IPS-15b (cell line): ENCODE measurements around the gene RHOU.

Experiments
- H3K27me3 ChIP-seq: one replicate; pipeline ENCODE4 v1.6.1; 2013; ENCODE audit warnings: low read length; ENCODE audit not compliant: control insufficient read depth, insufficient read depth
- H3K36me3 ChIP-seq: one replicate; pipeline ENCODE4 v1.6.1; 2013; ENCODE audit warnings: low read length; ENCODE audit not compliant: control insufficient read depth, insufficient read depth
- H3K4me1 ChIP-seq: one replicate; pipeline ENCODE4 v1.6.1; 2013; ENCODE audit warnings: mild to moderate bottlenecking, low read length; ENCODE audit not compliant: control insufficient read depth, insufficient read depth
- H3K4me3 ChIP-seq: one replicate; pipeline ENCODE4 v1.5.1; 2013; ENCODE audit warnings: low read depth, low read length
- H3K9ac ChIP-seq: one replicate; pipeline ENCODE4 v1.6.1; 2013; ENCODE audit warnings: low read depth, mild to moderate bottlenecking, low read length
- H3K9me3 ChIP-seq: one replicate; pipeline ENCODE4 v1.6.1; 2013; ENCODE audit warnings: mild to moderate bottlenecking, low read length; ENCODE audit not compliant: control insufficient read depth, insufficient read depth

RHOU gene

DNA sequence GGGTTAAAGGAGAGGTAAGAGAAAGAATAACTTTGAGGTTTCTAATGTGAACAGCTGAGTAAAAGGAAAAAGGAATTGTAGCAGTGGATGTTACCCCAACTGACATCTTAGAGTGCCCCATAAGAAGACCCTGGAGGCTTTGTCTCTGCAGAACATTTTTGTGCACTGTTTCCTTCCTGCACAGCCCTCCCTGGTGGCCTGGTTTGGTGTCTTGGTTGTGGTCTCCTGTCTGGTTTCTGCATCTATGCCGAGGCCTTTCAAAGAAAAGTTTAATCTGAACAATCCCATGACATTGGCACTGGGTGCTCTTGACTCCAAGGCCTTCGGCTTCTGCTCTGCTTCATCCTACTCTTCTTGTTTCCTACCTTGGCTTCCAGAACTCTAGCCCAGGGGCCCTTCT, 57.8 kb downstream of the RHOU start:
- no peak overlapping the region for H3K4me3 ChIP-seq
- no peaks in the 10 kb centered on the region for H3K9me3 ChIP-seq
- no peak overlapping the region for H3K9ac ChIP-seq
- H3K4me1 ChIP-seq = no peaks in the 10 kb centered on the region
- no peaks in the 10 kb centered on the region for H3K27me3 ChIP-seq
- H3K36me3 ChIP-seq = no peaks in the 10 kb centered on the region

DNA sequence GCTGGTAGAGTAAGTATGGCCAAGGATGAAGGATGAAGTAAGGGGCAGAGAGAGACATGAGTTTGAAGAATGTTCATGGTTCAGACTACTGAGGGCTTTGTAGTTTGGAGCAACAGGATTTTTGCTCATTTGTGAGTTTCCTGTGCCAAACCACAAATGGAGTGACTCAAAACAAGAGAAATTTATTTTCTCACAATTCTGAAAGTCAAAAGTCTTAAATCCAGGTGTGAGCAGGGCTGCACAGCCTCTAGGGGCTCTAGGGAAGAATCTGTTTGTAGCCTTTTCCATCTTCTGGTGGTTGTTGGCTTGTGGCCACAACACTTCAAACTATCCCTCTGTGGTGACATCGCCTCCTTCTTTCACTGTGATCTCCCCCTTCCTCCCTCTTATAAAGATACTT, 58.9 kb downstream of the RHOU start:
- no peaks in the 10 kb centered on the region for H3K36me3 ChIP-seq
- no peak overlapping the region for H3K4me3 ChIP-seq
- no peak overlapping the region for H3K9ac ChIP-seq
- no peaks in the 10 kb centered on the region for H3K27me3 ChIP-seq
- H3K9me3 ChIP-seq = no peaks in the 10 kb centered on the region
- H3K4me1 ChIP-seq = no peaks in the 10 kb centered on the region

DNA sequence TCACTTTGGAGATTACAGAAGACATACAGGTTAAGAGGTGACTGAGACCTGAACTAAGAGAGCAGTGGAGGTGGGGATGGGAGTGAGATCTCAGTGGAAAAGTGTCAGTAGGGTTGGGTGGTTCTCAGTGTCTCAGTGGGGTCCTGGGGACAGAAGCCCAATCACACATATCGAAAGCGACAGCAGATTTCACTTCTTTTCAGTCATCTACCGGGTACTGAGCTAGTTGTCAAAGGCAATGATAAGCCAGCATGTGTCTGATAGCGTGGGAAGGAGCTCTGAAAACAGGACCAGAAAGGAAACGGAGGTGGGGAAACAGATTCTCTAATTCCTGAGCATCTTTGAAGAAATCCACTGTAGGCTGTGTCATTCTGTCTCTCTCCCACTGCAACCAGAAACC, 59.5 kb downstream of the RHOU start:
- no peaks in the 10 kb centered on the region for H3K27me3 ChIP-seq
- H3K9me3 ChIP-seq = no peaks in the 10 kb centered on the region
- H3K4me3 ChIP-seq = no peak overlapping the region
- H3K9ac ChIP-seq = no peak overlapping the region
- H3K4me1 ChIP-seq = no peaks in the 10 kb centered on the region
- H3K36me3 ChIP-seq = no peaks in the 10 kb centered on the region

DNA sequence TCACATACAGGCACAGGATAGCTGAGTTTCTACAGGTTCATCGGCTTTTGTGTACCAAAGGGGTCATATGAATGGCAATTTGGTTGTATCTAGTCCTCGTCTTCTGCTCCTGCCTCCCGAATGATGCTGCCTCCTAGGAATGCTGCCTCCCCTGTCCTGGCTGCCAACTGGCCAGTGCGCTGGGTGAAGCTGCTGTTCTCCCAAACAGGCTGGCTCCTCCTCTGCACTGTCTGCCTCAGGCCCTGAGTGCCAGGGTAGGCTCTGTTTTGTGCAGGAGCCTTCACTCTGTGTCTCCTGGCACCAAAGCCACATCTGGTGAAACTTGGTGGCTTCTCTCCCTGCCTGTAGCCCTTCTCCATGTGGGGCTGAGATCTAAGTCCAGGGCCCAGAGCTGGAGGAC, 60.3 kb downstream of the RHOU start:
- Histone ChIP-seq H3K9me3 (no peaks in the 10 kb centered on the region), H3K27me3 (no peaks in the 10 kb centered on the region), H3K36me3 (no peaks in the 10 kb centered on the region), H3K4me1 (no peaks in the 10 kb centered on the region), H3K9ac (no peak overlapping the region), H3K4me3 (no peak overlapping the region)
